Type B pancreatic cell (in vitro differentiated cells): ENCODE results near the gene CCL16. TPM values are rescaled to one million over a fixed set of nuclear protein-coding genes. Genes with fewer than 3 reads are reported as not detected.
A peak's percentile ranks its signal among the peaks of the same experiment; 100 is the strongest.
"Not testable (repeated sequence)": the region's sequence is repeated elsewhere in the genome, so short reads cannot be mapped to it uniquely, and the experiment has no call there.

ENCODE experiments used
- DNase-seq: peaks from one replicate; pipeline ENCODE4 v3.0.0; 2021; ENCODE audit warnings: mixed read lengths; ENCODE audit not compliant: unreplicated experiment; ENCODE audit errors: extremely low spot score
- H3K27ac Mint-ChIP-seq: 2 replicates; pipeline ENCODE4 v1.8.0; 2021; ENCODE audit warnings: mild to moderate bottlenecking, mixed read lengths
- H3K27me3 Mint-ChIP-seq: 2 replicates; pipeline ENCODE4 v1.8.0; 2021; ENCODE audit warnings: mixed read lengths
- H3K36me3 Mint-ChIP-seq: 2 replicates; pipeline ENCODE4 v1.8.0; 2021; ENCODE audit warnings: mixed read lengths
- H3K4me1 Mint-ChIP-seq: one replicate; pipeline ENCODE4 v1.8.0; 2021; ENCODE audit warnings: mixed read lengths; ENCODE audit not compliant: unreplicated experiment
- H3K4me3 Mint-ChIP-seq: 2 replicates; pipeline ENCODE4 v1.8.0; 2021; ENCODE audit warnings: mild to moderate bottlenecking, mixed read lengths
- H3K9me3 Mint-ChIP-seq: 2 replicates; pipeline ENCODE4 v1.8.0; 2021; ENCODE audit warnings: mixed read lengths
- CTCF ChIP-seq: fragments of 200-600 bp; sonication (generic); conservative IDR thresholded peaks from 2 replicates; pipeline ENCODE4 v1.5.0; 2021; ENCODE audit warnings: antibody characterized with exemption, mild to moderate bottlenecking
- total RNA-seq: library from RNA; stranded (reverse); gene quantifications from 2 replicates; pipeline ENCODE4 v1.2.1, GENCODE V29; 2021; ENCODE audit warnings: low replicate concordance

The CCL16 gene
- total RNA-seq, 1 donor from 2014 or later: not detected

GRCh38 chr17:36017799-36018198 lies 36.5 kb upstream of the CCL16 start, which contains the start of gene CCL23:
Gene CCL23, minus strand, starts transcription at chr17:36017972. Its CDS starts 75 bp downstream, at chr17:36017897.
- Mint-ChIP-seq H3K9me3 (no peaks in the 10 kb centered on the region), H3K4me1 (no peaks in the 10 kb centered on the region), H3K27me3 (peaks cover 42% of the 10 kb centered on the region), H3K4me3 (no peak within 1 kb of the TSS), H3K27ac (no peak within 1 kb of the TSS), H3K36me3 (no peaks in the 10 kb centered on the region)
- TF ChIP-seq CTCF: no peak
- no peak for DNase-seq

- Mint-ChIP-seq H3K27ac (no peak overlapping the region), H3K36me3 (no peaks in the 10 kb centered on the region), H3K4me1 (no peaks in the 10 kb centered on the region), H3K4me3 (no peak overlapping the region), H3K9me3 (peaks cover 4% of the 10 kb centered on the region), H3K27me3 (peaks cover 35% of the 10 kb centered on the region)
- no peak for DNase-seq
- no peak for TF ChIP-seq CTCF
Measured at GRCh38 chr17:36016555-36016954, 35.3 kb upstream of the CCL16 start.

DNA sequence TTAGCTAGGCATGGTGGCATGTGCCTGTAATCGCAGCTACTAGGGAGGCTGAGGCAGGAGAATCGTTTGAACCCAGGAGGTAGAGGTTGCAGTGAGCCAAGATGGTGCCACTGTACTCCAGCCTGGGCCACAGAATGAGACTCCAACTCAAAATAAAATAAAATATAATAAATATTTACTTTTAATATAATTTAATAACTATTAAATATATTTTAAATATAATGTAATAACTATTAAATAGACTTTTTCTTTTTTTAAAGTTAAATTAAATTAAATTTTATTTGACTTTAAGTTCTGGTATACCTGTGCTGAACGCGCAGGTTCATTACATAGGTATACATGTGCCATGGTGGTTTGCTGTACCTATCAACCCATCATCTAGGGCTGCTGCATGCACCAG lies 34.6 kb upstream of the CCL16 start:
- not testable (repeated sequence) for H3K36me3 Mint-ChIP-seq, DNase-seq, H3K4me3 Mint-ChIP-seq, H3K27ac Mint-ChIP-seq, H3K4me1 Mint-ChIP-seq, H3K9me3 Mint-ChIP-seq
- peaks cover 29% of the 10 kb centered on the region for H3K27me3 Mint-ChIP-seq

DNA sequence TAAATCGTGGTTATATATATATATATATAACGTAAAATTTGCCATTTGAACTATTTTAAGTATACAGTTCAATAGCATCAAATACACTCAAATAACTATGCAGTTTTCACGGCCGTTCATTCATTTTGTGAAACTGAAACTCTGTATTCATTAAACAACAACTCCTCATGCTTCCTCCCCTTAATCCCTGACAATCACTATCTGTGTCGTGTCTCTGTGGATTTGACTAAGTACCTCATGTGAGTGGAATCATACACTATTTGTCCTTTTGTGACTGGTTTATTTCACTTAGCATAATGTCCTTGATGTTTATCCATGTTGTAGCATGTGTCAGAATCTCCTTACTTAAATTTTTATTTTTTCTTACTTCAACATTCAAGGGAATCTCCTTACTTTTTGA lies 33.6 kb upstream of the CCL16 start:
- Mint-ChIP-seq H3K36me3 (no peaks in the 10 kb centered on the region), H3K4me3 (no peak overlapping the region), H3K4me1 (no peaks in the 10 kb centered on the region), H3K9me3 (peaks cover 4% of the 10 kb centered on the region), H3K27ac (no peak overlapping the region), H3K27me3 (peaks cover 22% of the 10 kb centered on the region)
- TF ChIP-seq CTCF: no peak
- no peak for DNase-seq

- H3K9me3 Mint-ChIP-seq: peaks cover 4% of the 10 kb centered on the region
- H3K36me3 Mint-ChIP-seq: no peaks in the 10 kb centered on the region
- no peak overlapping the region for H3K4me3 Mint-ChIP-seq
- DNase-seq: no peak
- peaks cover 9% of the 10 kb centered on the region for H3K27me3 Mint-ChIP-seq
- TF ChIP-seq CTCF: no peak
- no peak overlapping the region for H3K27ac Mint-ChIP-seq
- H3K4me1 Mint-ChIP-seq: peaks cover 4% of the 10 kb centered on the region
Measured at GRCh38 chr17:36011201-36011600, 29.9 kb upstream of the CCL16 start.

GRCh38 chr17:36008998-36009665 lies 27.8 kb upstream of the CCL16 start:
- Mint-ChIP-seq H3K4me1 (peaks cover 9% of the 10 kb centered on the region), H3K36me3 (no peaks in the 10 kb centered on the region), H3K4me3 (no peak overlapping the region), H3K27me3 (peaks cover 8% of the 10 kb centered on the region), H3K9me3 (peaks cover 4% of the 10 kb centered on the region), H3K27ac (no peak overlapping the region)
- no peak for DNase-seq
- TF ChIP-seq CTCF: peak; percentile 69
